GM12864 (cell line): Measurements from ENCODE around the gene MYO16.

ENCODE experiments used
- DNase-seq: peaks from one replicate; pipeline ENCODE4 v3.0.0-alpha.2; 2011; ENCODE audit warnings: low read depth
- H3K4me3 ChIP-seq: 2 replicates; pipeline ENCODE4 v1.5.1; 2011; ENCODE audit warnings: mild to moderate bottlenecking, low read depth, low read length, control low read depth
- TF ChIP-seq, protein P1 (sequence below): IDR thresholded peaks from 2 replicates; pipeline ENCODE4 v1.5.1; 2011; ENCODE audit warnings: low read depth, mild to moderate bottlenecking, moderate library complexity, low read length, control low read depth, inconsistent platforms; ENCODE audit errors: missing control alignments

The MYO16 gene

DNA sequence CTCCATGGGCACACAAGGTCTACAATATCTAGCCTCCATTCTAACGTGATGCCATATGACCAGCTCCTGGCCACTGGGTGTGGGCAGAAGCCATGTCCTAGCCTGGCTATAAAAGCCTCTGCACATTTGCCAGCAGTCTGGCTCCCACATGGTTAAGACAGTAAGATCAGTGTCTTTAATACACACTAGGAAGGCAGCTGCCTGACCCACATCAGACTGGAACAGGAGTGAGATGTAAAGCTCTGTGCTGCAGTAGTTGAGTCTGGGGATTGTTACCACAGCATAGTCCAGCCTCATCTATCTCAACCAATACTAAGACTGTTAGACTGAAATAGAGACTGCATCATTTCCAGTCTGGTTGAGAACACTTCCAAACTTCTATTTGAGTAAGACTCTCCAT is 623.9 kb downstream of the MYO16 start:
- H3K4me3 ChIP-seq = no peak overlapping the region
- DNase-seq = no peak
- TF ChIP-seq, protein P1, sequence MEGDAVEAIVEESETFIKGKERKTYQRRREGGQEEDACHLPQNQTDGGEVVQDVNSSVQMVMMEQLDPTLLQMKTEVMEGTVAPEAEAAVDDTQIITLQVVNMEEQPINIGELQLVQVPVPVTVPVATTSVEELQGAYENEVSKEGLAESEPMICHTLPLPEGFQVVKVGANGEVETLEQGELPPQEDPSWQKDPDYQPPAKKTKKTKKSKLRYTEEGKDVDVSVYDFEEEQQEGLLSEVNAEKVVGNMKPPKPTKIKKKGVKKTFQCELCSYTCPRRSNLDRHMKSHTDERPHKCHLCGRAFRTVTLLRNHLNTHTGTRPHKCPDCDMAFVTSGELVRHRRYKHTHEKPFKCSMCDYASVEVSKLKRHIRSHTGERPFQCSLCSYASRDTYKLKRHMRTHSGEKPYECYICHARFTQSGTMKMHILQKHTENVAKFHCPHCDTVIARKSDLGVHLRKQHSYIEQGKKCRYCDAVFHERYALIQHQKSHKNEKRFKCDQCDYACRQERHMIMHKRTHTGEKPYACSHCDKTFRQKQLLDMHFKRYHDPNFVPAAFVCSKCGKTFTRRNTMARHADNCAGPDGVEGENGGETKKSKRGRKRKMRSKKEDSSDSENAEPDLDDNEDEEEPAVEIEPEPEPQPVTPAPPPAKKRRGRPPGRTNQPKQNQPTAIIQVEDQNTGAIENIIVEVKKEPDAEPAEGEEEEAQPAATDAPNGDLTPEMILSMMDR = no peak

DNA sequence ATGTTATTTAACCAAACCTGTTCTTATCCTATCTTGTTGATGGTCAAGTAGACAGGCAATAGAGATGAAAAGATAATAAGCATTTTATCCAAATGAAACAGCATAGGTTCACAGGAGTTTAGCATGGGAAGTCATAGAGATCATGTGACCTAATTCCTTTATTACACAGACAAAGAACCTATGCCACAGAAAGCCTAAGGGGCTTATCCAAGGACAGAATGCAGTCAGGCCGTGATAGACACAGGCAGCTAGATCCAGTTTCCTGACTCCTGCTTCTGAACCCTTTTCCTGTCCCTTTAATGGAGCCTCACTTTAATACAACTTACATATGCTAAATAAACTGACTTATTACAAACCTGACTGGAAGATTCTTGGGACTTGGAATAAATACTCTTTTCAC is 624.9 kb downstream of the MYO16 start:
- no peak for DNase-seq
- TF ChIP-seq, protein P1 = no peak

DNA sequence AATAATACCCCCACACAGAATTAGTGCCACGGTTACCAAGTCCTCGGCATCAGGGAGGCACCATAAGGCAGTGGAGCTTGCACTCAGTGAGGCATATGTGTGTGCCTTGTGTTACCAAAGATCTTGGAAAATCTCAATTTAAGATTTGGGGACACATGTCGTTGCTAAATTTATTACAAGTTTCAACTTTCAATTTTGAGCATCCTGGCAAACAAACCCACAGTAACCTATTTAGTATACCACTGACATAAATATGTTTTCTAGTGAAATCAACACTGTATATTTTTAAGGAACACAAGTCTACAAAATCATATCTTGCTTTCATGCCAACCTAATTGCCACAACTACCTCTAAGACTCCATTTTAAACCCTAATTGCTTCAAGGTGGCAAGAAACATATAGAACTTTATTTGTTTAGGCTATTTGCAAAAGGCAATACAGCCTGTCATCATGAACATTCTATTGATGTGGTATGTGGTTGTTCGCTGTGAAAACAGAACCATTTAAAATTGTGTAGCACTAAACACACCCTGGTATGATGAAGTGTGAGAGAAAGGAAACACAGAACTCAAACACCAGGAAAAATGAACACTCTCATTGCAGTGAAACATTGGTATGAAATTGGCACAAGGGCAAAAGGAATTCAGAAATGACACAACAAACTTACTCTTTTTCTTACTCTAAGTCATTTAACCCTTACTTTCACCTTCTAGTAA is 625.9 kb downstream of the MYO16 start:
- no peak overlapping the region for H3K4me3 ChIP-seq
- DNase-seq = no peak
- TF ChIP-seq, protein P1 = no peak

More for the DNA sequence above, 624.9 kb downstream of the MYO16 start:
- H3K4me3 ChIP-seq = no peak overlapping the region

DNA sequence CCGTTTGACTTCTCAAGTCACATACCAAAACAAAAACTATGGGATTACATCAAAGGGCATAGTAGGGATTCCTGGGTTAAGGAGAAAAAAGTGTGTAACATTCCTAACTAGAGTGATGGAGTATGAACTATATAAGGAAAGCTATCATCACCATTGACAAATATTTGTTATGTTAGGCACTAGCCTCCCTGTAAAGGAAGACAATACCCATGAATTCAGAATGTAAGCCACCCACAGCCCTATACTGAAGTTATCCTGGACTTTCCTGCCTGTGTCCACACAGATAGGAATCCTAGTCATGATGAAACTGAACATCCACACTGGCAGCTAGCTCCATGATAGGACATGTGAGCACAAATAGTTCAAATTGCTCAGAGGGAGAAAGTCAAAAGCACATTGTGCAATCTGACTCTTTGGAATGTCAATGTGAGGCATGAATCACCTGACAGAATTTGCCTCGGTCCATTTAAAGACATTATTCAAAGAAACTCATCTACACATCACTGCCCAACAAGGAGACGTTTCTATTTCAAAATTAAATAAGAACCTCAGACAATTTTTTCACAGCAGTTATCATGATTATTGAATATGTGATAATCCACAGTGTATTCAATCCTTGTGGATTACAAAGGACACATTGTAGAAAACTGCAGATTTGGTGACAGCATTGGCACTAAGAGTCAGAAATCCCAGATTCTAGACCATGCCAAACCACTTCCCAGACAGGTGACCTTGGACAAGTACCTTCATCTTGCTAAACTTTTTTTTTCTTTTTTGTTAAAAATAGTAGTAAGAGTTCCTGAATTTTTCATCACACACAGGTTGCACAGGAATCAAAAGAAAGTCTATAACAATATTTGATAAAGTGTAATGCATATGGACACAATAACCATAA is 627.7 kb downstream of the MYO16 start:
- no peak for DNase-seq
- no peak overlapping the region for H3K4me3 ChIP-seq
- TF ChIP-seq, protein P1 = no peak
